ENCODE results near the gene PQBP1.

DNA sequence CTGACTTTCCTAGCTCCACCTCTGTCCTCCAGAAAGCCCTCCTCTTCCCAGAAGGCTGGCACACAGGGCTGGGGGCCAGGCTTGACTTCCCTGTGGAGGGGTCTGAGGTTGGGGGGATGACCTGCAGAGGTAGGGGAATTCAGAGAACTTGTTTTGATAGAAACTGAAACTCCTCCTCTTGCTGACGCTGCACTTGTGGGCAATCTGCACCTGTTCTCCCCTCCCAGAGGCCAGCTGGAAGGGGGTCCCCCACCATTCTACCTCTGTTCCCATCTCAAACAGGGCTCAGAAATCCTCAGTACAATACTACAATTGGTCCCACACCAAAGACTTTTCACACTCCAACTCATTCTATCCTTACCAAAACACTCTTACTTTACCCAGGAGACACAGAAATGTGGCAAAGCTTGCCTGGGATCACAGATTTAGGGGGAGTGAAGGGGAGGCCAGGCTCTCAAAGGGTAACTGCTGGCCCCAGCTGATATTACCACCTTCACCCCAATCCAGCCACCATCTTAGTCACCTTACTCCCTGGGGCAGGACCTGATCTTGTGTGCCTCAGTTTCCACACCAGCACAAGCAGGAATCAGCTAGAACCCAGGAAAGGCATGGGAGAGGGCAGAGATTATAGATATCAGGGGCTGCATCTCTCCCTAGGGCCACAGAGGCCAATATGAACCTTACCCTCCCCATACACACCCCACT is 41.1 kb downstream of the PQBP1 start:
- TF ChIP-seq CTCF (IDR thresholded peaks at IDR 0.05) (no peak), POLR2AphosphoS5 (IDR thresholded peaks at IDR 0.05) (no peak)
